ENCODE results near the gene SH3BP5.

SH3BP5 gene

GRCh38 chr3:15301761-15302160, 30.6 kb downstream of the SH3BP5 start:
- in situ Hi-C loops (cut with MboI; ENCODE audit: low sequenced_read_pairs): no loop called here

- in situ Hi-C loops (cut with MboI; ENCODE audit: low sequenced_read_pairs): no loop called here
These were observed 31.9 kb downstream of the SH3BP5 start for GRCh38 chr3:15300323-15301078.

GRCh38 chr3:15299036-15299435, 33.4 kb downstream of the SH3BP5 start:
- in situ Hi-C loops (cut with MboI; ENCODE audit: low sequenced_read_pairs): no loop called here

GRCh38 chr3:15298504-15298903, 33.9 kb downstream of the SH3BP5 start:
- in situ Hi-C loops (cut with MboI; ENCODE audit: low sequenced_read_pairs): no loop called here

GRCh38 chr3:15297608-15298350, 34.6 kb downstream of the SH3BP5 start:
- in situ Hi-C loops (cut with MboI; ENCODE audit: low sequenced_read_pairs): no loop called here

- in situ Hi-C loops (cut with MboI; ENCODE audit: low sequenced_read_pairs): no loop called here
These were observed 36.9 kb downstream of the SH3BP5 start for GRCh38 chr3:15295506-15295905.

- in situ Hi-C loops (cut with MboI; ENCODE audit: low sequenced_read_pairs): no loop called here
These were observed 37.5 kb downstream of the SH3BP5 start for GRCh38 chr3:15294929-15295328.

GRCh38 chr3:15292765-15293522, 39.4 kb downstream of the SH3BP5 start:
- in situ Hi-C loops (cut with MboI; ENCODE audit: low sequenced_read_pairs): no loop called here

- in situ Hi-C loops (cut with MboI; ENCODE audit: low sequenced_read_pairs): no loop called here
These were observed 40.5 kb downstream of the SH3BP5 start for GRCh38 chr3:15291589-15292541.

GRCh38 chr3:15290736-15291135, 41.6 kb downstream of the SH3BP5 start:
- in situ Hi-C loops (cut with MboI; ENCODE audit: low sequenced_read_pairs): no loop called here

- in situ Hi-C loops (cut with MboI; ENCODE audit: low sequenced_read_pairs): no loop called here
These were observed 42.7 kb downstream of the SH3BP5 start for GRCh38 chr3:15289661-15290060.

GRCh38 chr3:15288331-15289035, 43.9 kb downstream of the SH3BP5 start:
- in situ Hi-C loops (cut with MboI; ENCODE audit: low sequenced_read_pairs): no loop called here

GRCh38 chr3:15287565-15288330, 44.6 kb downstream of the SH3BP5 start:
- in situ Hi-C loops (cut with MboI; ENCODE audit: low sequenced_read_pairs): no loop called here

- in situ Hi-C loops (cut with MboI; ENCODE audit: low sequenced_read_pairs): no loop called here
These were observed 46.4 kb downstream of the SH3BP5 start for GRCh38 chr3:15286022-15286421.

GRCh38 chr3:15284121-15284889, 48.1 kb downstream of the SH3BP5 start:
- in situ Hi-C loops (cut with MboI; ENCODE audit: low sequenced_read_pairs): no loop called here

GRCh38 chr3:15283702-15284101, 48.7 kb downstream of the SH3BP5 start:
- in situ Hi-C loops (cut with MboI; ENCODE audit: low sequenced_read_pairs): no loop called here

- in situ Hi-C loops (cut with MboI; ENCODE audit: low sequenced_read_pairs): no loop called here
These were observed 50.6 kb downstream of the SH3BP5 start for GRCh38 chr3:15281817-15282216.

GRCh38 chr3:15280853-15281532, 51.4 kb downstream of the SH3BP5 start:
- in situ Hi-C loops (cut with MboI; ENCODE audit: low sequenced_read_pairs): no loop called here
